Endothelial cell of umbilical vein (primary cell): Measurements from ENCODE around the gene ITPR2. TPM values are rescaled to one million over a fixed set of nuclear protein-coding genes. Genes with fewer than 3 reads are reported as not detected.
A peak's percentile ranks its signal among the peaks of the same experiment; 100 is the strongest.

Source experiments
- BruUV-seq: library from RNA; stranded (reverse); fragments of 400-500 nt; replicated peaks from 2 replicates; lab custom pipeline; 2021; lab: Mats Ljungman, UMichigan
- CTCF ChIA-PET: fragments of 300-600, 350-600 bp; sonication (Branson Sonifier 250); formaldehyde crosslinking; loops from one replicate; lab custom pipeline; 2021; ENCODE audit warnings: antibody characterized with exemption, inconsistent platforms; lab: Charles Lee
- POLR2A ChIA-PET: fragments of 300-600, 350-600 bp; sonication (Branson Sonifier 250); formaldehyde crosslinking; loops from one replicate; lab custom pipeline; 2021; ENCODE audit warnings: antibody characterized with exemption, inconsistent platforms; lab: Charles Lee
- DNase-seq: peaks from one replicate; pipeline ENCODE4 v3.0.0-alpha.2; 2011; ENCODE audit warnings: low read depth, low spot score
- FAIRE-seq: peaks from 2 replicates; lab custom pipeline; 2011; peaks lifted over from hg19 to GRCh38; lab: Jason Lieb, UNC
- H2AFZ ChIP-seq: 2 replicates; pipeline ENCODE4 v1.6.0; 2012; ENCODE audit warnings: low read depth, low read length, control low read depth, inconsistent platforms
- H3K27ac ChIP-seq: 2 replicates; pipeline ENCODE4 v1.5.1; 2011; ENCODE audit warnings: low read depth, mild to moderate bottlenecking, control low read depth, low read length, moderate library complexity; ENCODE audit not compliant: insufficient read depth
- H3K27me3 ChIP-seq, 2 experiments: 2 replicates each; pipeline versions ENCODE4 v1.6.0 to v1.6.1; 2011; ENCODE audit warnings: low read length in 2 of 2, mixed read lengths in 1 of 2; ENCODE audit not compliant: control insufficient read depth in 2 of 2, insufficient read depth in 2 of 2
- H3K36me3 ChIP-seq, 2 experiments: 2 replicates in 1 of 2; 3 replicates in 1 of 2; pipeline ENCODE4 v1.5.1; 2011; ENCODE audit warnings: low read length in 2 of 2, mild to moderate bottlenecking in 1 of 2, moderate library complexity in 1 of 2; ENCODE audit not compliant: control insufficient read depth in 2 of 2, insufficient read depth in 2 of 2; ENCODE audit errors: extremely low read depth in 1 of 2
- H3K4me1 ChIP-seq: 3 replicates; pipeline ENCODE4 v1.5.1; 2011; ENCODE audit warnings: mild to moderate bottlenecking, low read length; ENCODE audit not compliant: control insufficient read depth, insufficient read depth; ENCODE audit errors: extremely low read depth
- H3K4me2 ChIP-seq: 2 replicates; pipeline ENCODE4 v1.6.1; 2011; ENCODE audit warnings: low read length, control low read depth, mixed read lengths; ENCODE audit not compliant: insufficient read depth
- H3K4me3 ChIP-seq, 3 experiments: fragments of 200-600 bp in 1 of 3; sonication (generic), shearing (Covaris generic) in 1 of 3; replicated peaks in 1 of 3; 2 replicates each; pipeline ENCODE4 v1.5.1; 2011 to 2016; ENCODE audit warnings: control low read depth in 3 of 3, low read length in 3 of 3, mild to moderate bottlenecking in 2 of 3, inconsistent platforms in 1 of 3, low read depth in 1 of 3, moderate library complexity in 1 of 3; ENCODE audit not compliant: insufficient read depth in 1 of 3
- H3K79me2 ChIP-seq: 2 replicates; pipeline ENCODE4 v1.6.0; 2012; ENCODE audit warnings: low read length, inconsistent platforms; ENCODE audit not compliant: control insufficient read depth, insufficient read depth
- H3K9ac ChIP-seq: replicated peaks from 2 replicates; pipeline ENCODE3; 2011; ENCODE audit warnings: low read length, control low read depth; ENCODE audit not compliant: insufficient read depth; ENCODE audit errors: extremely low read depth
- H3K9me1 ChIP-seq: replicated peaks from 3 replicates; pipeline ENCODE4 v1.6.0; 2011; ENCODE audit warnings: mild to moderate bottlenecking, low read length; ENCODE audit not compliant: control insufficient read depth, insufficient read depth; ENCODE audit errors: extremely low read depth
- H3K9me3 ChIP-seq: replicated peaks from 2 replicates; pipeline ENCODE4 v1.5.1; 2012; ENCODE audit warnings: low read length, inconsistent platforms; ENCODE audit not compliant: control insufficient read depth, insufficient read depth
- H4K20me1 ChIP-seq: replicated peaks from 2 replicates; pipeline ENCODE3; 2011; ENCODE audit warnings: mild to moderate bottlenecking, low read length; ENCODE audit not compliant: control insufficient read depth, insufficient read depth; ENCODE audit errors: extremely low read depth
- EZH2 ChIP-seq: IDR thresholded peaks from 2 replicates; pipeline ENCODE4 v1.6.1; 2012; ENCODE audit warnings: borderline replicate concordance, low read depth, mild to moderate bottlenecking, moderate library complexity, low read length, inconsistent platforms; ENCODE audit not compliant: severe bottlenecking
- FOS ChIP-seq: IDR thresholded peaks from 2 replicates; pipeline ENCODE4 v1.6.1; 2011; ENCODE audit warnings: mild to moderate bottlenecking, low read length, moderate library complexity, borderline replicate concordance; ENCODE audit not compliant: insufficient read depth
- GATA2 ChIP-seq: IDR thresholded peaks from 2 replicates; pipeline ENCODE4 v1.7.0; 2011; ENCODE audit warnings: low read depth, mild to moderate bottlenecking, moderate library complexity, mixed read lengths, low read length; ENCODE audit not compliant: insufficient read length, insufficient read depth
- JUN ChIP-seq: IDR thresholded peaks from 2 replicates; pipeline ENCODE4 v1.6.1; 2011; ENCODE audit warnings: borderline replicate concordance, low read depth; ENCODE audit not compliant: insufficient read length, insufficient read depth
- MYC ChIP-seq: IDR thresholded peaks from one replicate; pipeline ENCODE4 v1.6.1; 2011; ENCODE audit warnings: mild to moderate bottlenecking, low read depth, low read length
- POLR2A ChIP-seq: IDR thresholded peaks from 2 replicates; pipeline ENCODE4 v1.6.1; 2012; ENCODE audit warnings: low read depth, mild to moderate bottlenecking, control low read depth, low read length
- POLR2AphosphoS5 ChIP-seq: IDR thresholded peaks from 2 replicates; pipeline ENCODE4 v1.6.1; 2012; ENCODE audit warnings: low read depth, mild to moderate bottlenecking, control low read depth, low read length, moderate library complexity; ENCODE audit not compliant: insufficient read depth
- dilution Hi-C: fragments of 300-500 bp; cut with MboI; formaldehyde crosslinking; loops from one replicate; pipeline ENCODE4 v1.15.0; 2019; ENCODE audit warnings: low sequenced_read_pairs; ENCODE audit not compliant: extremely low pct_ligation_motif_present
- intact Hi-C: fragments of 100-400 bp; cut with micrococcal nuclease; formaldehyde crosslinking; loops from one replicate; pipeline ENCODE4 v1.10.0; 2022
- polyA plus RNA-seq, 4 experiments: library from polyadenylated mRNA; depleted of rRNA in 3 of 4; stranded (reverse) in 3 of 4; unstranded in 1 of 4; fragments of >200 nt; gene quantifications; 2 replicates each; pipeline versions ENCODE4 v1.2.1 to v1.2.3, GENCODE V29; 2011 to 2012; ENCODE audit warnings: missing spikeins in 1 of 4
- total RNA-seq: library from RNA; stranded (reverse); gene quantifications from 2 replicates; pipeline ENCODE4 v1.2.3, GENCODE V29; 2021
- TF ChIP-seq, protein P1 (sequence below), 2 donors: IDR thresholded peaks; 1 replicate in 1 of 2; 2 replicates in 1 of 2; pipeline ENCODE4 v1.5.1; 2011; ENCODE audit warnings: low read length in 2 of 2, mild to moderate bottlenecking in 2 of 2, moderate library complexity in 2 of 2, control low read depth in 1 of 2, inconsistent platforms in 1 of 2, low read depth in 1 of 2; ENCODE audit not compliant: insufficient read depth in 1 of 2; ENCODE audit errors: extremely low read depth in 1 of 2
- TF ChIP-seq, protein P2 (sequence below): IDR thresholded peaks from 2 replicates; pipeline ENCODE4 v1.6.1; 2011; ENCODE audit not compliant: insufficient read depth, insufficient read length

The ITPR2 gene
- total and polyA plus RNA-seq, 2 donors (not counting 3 experiments of a cell fraction or from before 2014, with no cell fraction given): 16.2 to 86.8 TPM

GRCh38 chr12:26688344-26688904 lies 144.6 kb downstream of the ITPR2 start:
- ChIA-PET CTCF (no interaction called here), POLR2A (no interaction called here)
- dilution Hi-C loops: no loop called here

More at GRCh38 chr12:26688344-26688904, 144.6 kb downstream of the ITPR2 start:
- no peak for FAIRE-seq
- no TSS peak for BruUV-seq
- Histone ChIP-seq H3K4me1 (peaks cover 42% of the 10 kb centered on the region), H3K4me2 (no peak overlapping the region), H2AFZ (no peak overlapping the region), H3K27ac (peak overlapping the region; percentile 3), H3K4me3 (no peak overlapping the region), H3K9ac (no peak overlapping the region), H4K20me1 (no peaks in the 10 kb centered on the region), H3K9me3 (no peaks in the 10 kb centered on the region), H3K27me3 (no peaks in the 10 kb centered on the region), H3K36me3 (peaks cover 5 to 7% of the 10 kb centered on the region in 2 experiments), H3K79me2 (peaks cover 4% of the 10 kb centered on the region), H3K9me1 (no peaks in the 10 kb centered on the region)
- TF ChIP-seq, protein P1, sequence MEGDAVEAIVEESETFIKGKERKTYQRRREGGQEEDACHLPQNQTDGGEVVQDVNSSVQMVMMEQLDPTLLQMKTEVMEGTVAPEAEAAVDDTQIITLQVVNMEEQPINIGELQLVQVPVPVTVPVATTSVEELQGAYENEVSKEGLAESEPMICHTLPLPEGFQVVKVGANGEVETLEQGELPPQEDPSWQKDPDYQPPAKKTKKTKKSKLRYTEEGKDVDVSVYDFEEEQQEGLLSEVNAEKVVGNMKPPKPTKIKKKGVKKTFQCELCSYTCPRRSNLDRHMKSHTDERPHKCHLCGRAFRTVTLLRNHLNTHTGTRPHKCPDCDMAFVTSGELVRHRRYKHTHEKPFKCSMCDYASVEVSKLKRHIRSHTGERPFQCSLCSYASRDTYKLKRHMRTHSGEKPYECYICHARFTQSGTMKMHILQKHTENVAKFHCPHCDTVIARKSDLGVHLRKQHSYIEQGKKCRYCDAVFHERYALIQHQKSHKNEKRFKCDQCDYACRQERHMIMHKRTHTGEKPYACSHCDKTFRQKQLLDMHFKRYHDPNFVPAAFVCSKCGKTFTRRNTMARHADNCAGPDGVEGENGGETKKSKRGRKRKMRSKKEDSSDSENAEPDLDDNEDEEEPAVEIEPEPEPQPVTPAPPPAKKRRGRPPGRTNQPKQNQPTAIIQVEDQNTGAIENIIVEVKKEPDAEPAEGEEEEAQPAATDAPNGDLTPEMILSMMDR (IDR thresholded peaks at IDR 0.05; ENCODE audit: extremely low read depth in 1 of 2, insufficient read depth in 1 of 2, low read depth in 1 of 2, low read length in 2 of 2): no peak
- TF ChIP-seq, protein P2, sequence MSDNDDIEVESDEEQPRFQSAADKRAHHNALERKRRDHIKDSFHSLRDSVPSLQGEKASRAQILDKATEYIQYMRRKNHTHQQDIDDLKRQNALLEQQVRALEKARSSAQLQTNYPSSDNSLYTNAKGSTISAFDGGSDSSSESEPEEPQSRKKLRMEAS: no peak
- TF ChIP-seq GATA2 (no peak), MYC (no peak), POLR2A (no peak), FOS (peak; percentile 38), EZH2 (no peak), JUN (peak; percentile 3), POLR2AphosphoS5 (no peak)
- no peak for DNase-seq
- intact Hi-C loops: no loop called here
